B cell (primary cell): ENCODE results near the gene PFDN6. TPM values are rescaled to one million over a fixed set of nuclear protein-coding genes. Genes with fewer than 3 reads are reported as not detected.
A peak's percentile ranks its signal among the peaks of the same experiment; 100 is the strongest.

Experiments
- ATAC-seq: fragments of 200-7000 bp; cut with Tn5 transposase; one replicate; pipeline ENCODE4 v1.10.0; 2021; ENCODE audit warnings: low read depth, mild to moderate bottlenecking, moderate number of reproducible peaks, moderate library complexity
- CTCF ChIA-PET: fragments of 350-600 bp; sonication (Branson Sonifier 250); formaldehyde crosslinking; loops from one replicate; lab custom pipeline; 2021; ENCODE audit warnings: antibody characterized with exemption, inconsistent platforms; lab: Charles Lee
- POLR2A ChIA-PET: fragments of 350-600 bp; sonication (Branson Sonifier 250); formaldehyde crosslinking; loops from one replicate; lab custom pipeline; 2021; ENCODE audit warnings: antibody characterized with exemption; lab: Charles Lee
- DNase-seq: peaks from one replicate; pipeline ENCODE4 v3.0.0; 2013
- H2AFZ ChIP-seq: 2 replicates; pipeline ENCODE4 v1.6.1; 2012; ENCODE audit warnings: mild to moderate bottlenecking, low read depth, low read length; ENCODE audit not compliant: insufficient read depth, poor library complexity, severe bottlenecking
- H3K27ac ChIP-seq, 2 donors: 1 replicate in 1 of 2; 2 replicates in 1 of 2; pipeline ENCODE4 v1.5.1; 2012 to 2013; ENCODE audit warnings: low read length in 2 of 2, mild to moderate bottlenecking in 2 of 2, moderate library complexity in 1 of 2
- H3K27me3 ChIP-seq, 4 experiments: fragments of 200-600 bp in 1 of 4; sonication (generic) in 1 of 4; replicated peaks in 1 of 4; 1 replicate in 2 of 4; 2 replicates in 2 of 4; pipeline versions ENCODE4 v1.6.1 to v1.7.0; 2013 to 2016; ENCODE audit warnings: low read length in 3 of 4, mild to moderate bottlenecking in 2 of 4, mixed read lengths in 1 of 4, moderate library complexity in 1 of 4; ENCODE audit not compliant: insufficient read depth in 4 of 4, control insufficient read depth in 3 of 4; ENCODE audit errors: control extremely low read depth in 1 of 4
- H3K36me3 ChIP-seq, 2 experiments: replicated peaks in 1 of 2; 1 replicate in 1 of 2; 2 replicates in 1 of 2; pipeline versions ENCODE4 v1.6.1 to v1.7.1; 2013; ENCODE audit warnings: low read length in 1 of 2; ENCODE audit not compliant: insufficient read depth in 2 of 2, control insufficient read depth in 1 of 2; ENCODE audit errors: control extremely low read depth in 1 of 2, extremely low read depth in 1 of 2
- H3K4me1 ChIP-seq, 2 donors: fragments of 200-600 bp in 1 of 2; sonication (generic) in 1 of 2; 1 replicate in 1 of 2; 2 replicates in 1 of 2; pipeline versions ENCODE4 v1.5.1 to v1.6.1; 2013 to 2017; ENCODE audit warnings: low read length in 2 of 2; ENCODE audit not compliant: control insufficient read depth in 2 of 2, insufficient read depth in 2 of 2
- H3K4me2 ChIP-seq: replicated peaks from 2 replicates; pipeline ENCODE3; 2012; ENCODE audit warnings: mild to moderate bottlenecking, low read depth, low read length; ENCODE audit not compliant: poor library complexity, severe bottlenecking
- H3K4me3 ChIP-seq, 5 experiments: fragments of 200-600 bp in 1 of 5; sonication (generic) in 1 of 5; 1 replicate in 3 of 5; 2 replicates in 2 of 5; pipeline versions ENCODE4 v1.5.1 to v1.7.0; 2011 to 2016; ENCODE audit warnings: low read length in 4 of 5, mild to moderate bottlenecking in 4 of 5, low read depth in 2 of 5, control low read depth in 1 of 5, moderate library complexity in 1 of 5; ENCODE audit not compliant: insufficient read depth in 1 of 5; ENCODE audit errors: control extremely low read depth in 1 of 5, extremely low read depth in 1 of 5
- H3K79me2 ChIP-seq: fragments of 200-600 bp; sonication (generic); one replicate; pipeline ENCODE4 v1.6.0; 2016; ENCODE audit warnings: low read length; ENCODE audit not compliant: control insufficient read depth, insufficient read depth
- H3K9ac ChIP-seq: fragments of 200-600 bp; sonication (generic); 2 replicates; pipeline ENCODE4 v1.6.1; 2017; ENCODE audit warnings: mild to moderate bottlenecking, low read length, moderate library complexity
- H3K9me3 ChIP-seq, 3 donors: one replicate each; pipeline versions ENCODE4 v1.6.1 to v1.7.1; 2013; ENCODE audit warnings: low read length in 2 of 3; ENCODE audit not compliant: control insufficient read depth in 2 of 3, insufficient read depth in 1 of 3; ENCODE audit errors: control extremely low read depth in 1 of 3
- H4K20me1 ChIP-seq: 2 replicates; pipeline ENCODE4 v1.6.0; 2012; ENCODE audit warnings: mild to moderate bottlenecking, low read length; ENCODE audit not compliant: insufficient read depth, control insufficient read depth, poor library complexity, severe bottlenecking
- H3K27ac Mint-ChIP-seq: one replicate; pipeline ENCODE4 v1.8.0; 2021; ENCODE audit warnings: mixed read lengths
- H3K27me3 Mint-ChIP-seq: one replicate; pipeline ENCODE4 v1.8.0; 2021; ENCODE audit warnings: mixed read lengths
- H3K4me1 Mint-ChIP-seq: one replicate; pipeline ENCODE4 v1.8.0; 2021; ENCODE audit warnings: mixed read lengths
- H3K4me3 Mint-ChIP-seq: one replicate; pipeline ENCODE4 v1.8.0; 2021; ENCODE audit warnings: mixed read lengths
- H3K9me3 Mint-ChIP-seq: one replicate; pipeline ENCODE4 v1.8.0; 2022; ENCODE audit warnings: mixed read lengths; ENCODE audit not compliant: insufficient read depth
- CTCF ChIP-seq: fragments of 200-600 bp; IDR thresholded peaks from one replicate; pipeline ENCODE4 v1.8.0; 2022; ENCODE audit warnings: antibody characterized with exemption, mild to moderate bottlenecking
- EZH2 ChIP-seq: IDR thresholded peaks from 2 replicates; pipeline ENCODE4 v1.6.1; 2012; ENCODE audit warnings: borderline replicate concordance, low read depth, mild to moderate bottlenecking, moderate library complexity, low read length; ENCODE audit not compliant: insufficient read depth, poor library complexity, severe bottlenecking
- WGBS: methylation state at CpG from one replicate; pipeline ENCODE4 v1.1.5; 2013; ENCODE audit warnings: missing lambda C conversion rate; ENCODE audit not compliant: insufficient coverage; 5-methylcytosine and 5-hydroxymethylcytosine counted together
- intact Hi-C: fragments of 100-400 bp; cut with micrococcal nuclease; formaldehyde crosslinking; loops from one replicate; pipeline ENCODE4 v1.10.0; 2022
- polyA plus RNA-seq: library from polyadenylated mRNA; depleted of rRNA; stranded (reverse); fragments of >200 nt; gene quantifications from 2 replicates; pipeline ENCODE4 v1.2.3, GENCODE V29; 2012
- total RNA-seq, 2 donors: library from RNA; stranded (reverse); fragments of 120-200 nt in 1 of 2; gene quantifications; 1 replicate in 1 of 2; 2 replicates in 1 of 2; pipeline versions ENCODE4 v1.2.3 to v1.2.4, GENCODE V29; 2013 to 2022

The PFDN6 gene
- total and polyA plus RNA-seq, 2 donors (not counting 1 experiment from before 2014, with no cell fraction given): 33.2 to 51.1 TPM

- Histone ChIP-seq H3K9me3 (no peaks in the 10 kb centered on the region), H3K27me3 (no peaks in the 10 kb centered on the region), H3K79me2 (peaks cover 71% of the 10 kb centered on the region), H3K4me2 (peak within 1 kb of the TSS; percentile 90), H3K27ac (peak within 1 kb of the TSS; percentile 89 to 94), H3K9ac (peak within 1 kb of the TSS; percentile 93), H2AFZ (peak within 1 kb of the TSS; percentile 99), H3K36me3 (peaks cover 21 to 60% of the 10 kb centered on the region in 2 experiments), H4K20me1 (peaks cover 20% of the 10 kb centered on the region), H3K4me3 (peak within 1 kb of the TSS; percentile 81 to 95 (median 86)), H3K4me1 (peaks cover 47 to 54% of the 10 kb centered on the region in 2 donors)
- TF ChIP-seq CTCF (no peak), EZH2 (no peak)
- POLR2A ChIA-PET: interaction anchor here (0.5 to 2.2 kb wide), 27 partner anchors 12 to 300 kb away, joined by 3 to 36 read pairs (median 5); partner anchors contain the start of genes CUTA, PFDN6, PHF1 and RGL2
- under 1% methylated on average over 48 of the region's 48 CpGs for WGBS
- peak; percentile 86 for ATAC-seq
- CTCF ChIA-PET: interaction anchor here (0.7 to 1.8 kb wide), 16 partner anchors 9 to 321 kb away, joined by 3 to 15 read pairs (median 4); partner anchors contain the start of genes PFDN6, WDR46 and ZBTB22
- Mint-ChIP-seq H3K27ac (peak within 1 kb of the TSS; percentile 99), H3K4me1 (peaks cover 62% of the 10 kb centered on the region), H3K4me3 (peak within 1 kb of the TSS; percentile 94), H3K27me3 (no peaks in the 10 kb centered on the region), H3K9me3 (no peaks in the 10 kb centered on the region)
- DNase-seq: peak; percentile 99
- intact Hi-C loops: loop anchor here (1.0 to 5.0 kb wide), 9 partner anchors 18 to 311 kb away; partner anchors contain the start of genes BAK1, CUTA, KIFC1 and PFDN6
These were observed 17.7 kb upstream of the PFDN6 start, which contains the start of the genes RPS18 and VPS52 for GRCh38 chr6:33271468-33272274. Gene RPS18, plus strand, starts transcription at chr6:33272075. Its CDS starts 45 bp downstream, at chr6:33272120. Gene VPS52, minus strand, starts transcription at chr6:33271876. Its CDS starts 201 bp downstream, at chr6:33271675.
